HEK293T (cell line): ENCODE measurements around the gene BIRC3.

Experiments used
- CTCF ChIA-PET: fragments of 350-600 bp; formaldehyde crosslinking; extraction: SDS; loops from one replicate; lab custom pipeline; 2021; ENCODE audit warnings: antibody characterized with exemption, inconsistent platforms; lab: Yijun Ruan, JAX
- POLR2A ChIA-PET: fragments of 350-600 bp; formaldehyde crosslinking; extraction: SDS; loops from one replicate; lab custom pipeline; 2020; ENCODE audit warnings: antibody characterized with exemption, inconsistent platforms; lab: Yijun Ruan, JAX
- DNase-seq: peaks from one replicate; pipeline ENCODE4 v3.0.0; 2012; ENCODE audit warnings: mixed read lengths; ENCODE audit errors: extremely low spot score
- ARNT ChIP-seq: fragments of 450-650 bp; IDR thresholded peaks from 2 replicates; pipeline ENCODE4 v1.6.1; 2017; ENCODE audit warnings: mild to moderate bottlenecking
- BHLHE40 ChIP-seq: fragments of 450-650 bp; IDR thresholded peaks from 2 replicates; pipeline ENCODE4 v1.6.1; 2016; ENCODE audit warnings: mild to moderate bottlenecking, moderate library complexity, borderline replicate concordance
- CTBP1 ChIP-seq: fragments of 450-650 bp; IDR thresholded peaks from 2 replicates; pipeline ENCODE4 v1.6.1; 2016; ENCODE audit warnings: borderline replicate concordance
- ELF4 ChIP-seq: fragments of 450-650 bp; IDR thresholded peaks from 2 replicates; pipeline ENCODE4 v1.6.1; 2017; ENCODE audit warnings: antibody characterized with exemption
- FOXA1 ChIP-seq: fragments of 450-650 bp; IDR thresholded peaks from 2 replicates; pipeline ENCODE4 v1.6.1; 2016; ENCODE audit warnings: mild to moderate bottlenecking
- FOXK2 ChIP-seq: fragments of 450-650 bp; IDR thresholded peaks from 2 replicates; pipeline ENCODE4 v1.6.1; 2016; ENCODE audit warnings: mild to moderate bottlenecking
- FOXM1 ChIP-seq: fragments of 450-650 bp; IDR thresholded peaks from 2 replicates; pipeline ENCODE4 v1.6.1; 2017; ENCODE audit warnings: mild to moderate bottlenecking, borderline replicate concordance
- HDGF ChIP-seq: fragments of 450-650 bp; IDR thresholded peaks from 2 replicates; pipeline ENCODE4 v1.6.1; 2017; ENCODE audit warnings: antibody characterized with exemption, borderline replicate concordance
- L3MBTL2 ChIP-seq: fragments of 450-650 bp; conservative IDR thresholded peaks from 2 replicates; pipeline ENCODE4 v1.6.1; 2016; ENCODE audit warnings: mild to moderate bottlenecking
- LEF1 ChIP-seq: fragments of 450-650 bp; IDR thresholded peaks from 2 replicates; pipeline ENCODE4 v1.6.1; 2017; ENCODE audit warnings: mild to moderate bottlenecking, borderline replicate concordance
- NFRKB ChIP-seq: fragments of 450-650 bp; IDR thresholded peaks from 2 replicates; pipeline ENCODE4 v1.6.1; 2016; ENCODE audit warnings: mild to moderate bottlenecking, moderate library complexity
- PKNOX1 ChIP-seq: fragments of 450-650 bp; IDR thresholded peaks from 2 replicates; pipeline ENCODE4 v1.6.1; 2016
- SP1 ChIP-seq: fragments of 450-650 bp; IDR thresholded peaks from 2 replicates; pipeline ENCODE4 v1.6.1; 2017
- SUZ12 ChIP-seq: fragments of 450-650 bp; IDR thresholded peaks from 2 replicates; pipeline ENCODE4 v1.6.1; 2016; ENCODE audit warnings: mild to moderate bottlenecking
- TARDBP ChIP-seq: fragments of 450-650 bp; IDR thresholded peaks from 2 replicates; pipeline ENCODE4 v1.6.1; 2016
- ZNF384 ChIP-seq: fragments of 450-650 bp; IDR thresholded peaks from 2 replicates; pipeline ENCODE4 v1.6.1; 2016

BIRC3 gene

GRCh38 chr11:102302241-102302640 lies 15.0 kb upstream of the BIRC3 start:
- TF ChIP-seq ARNT (no peak), FOXK2 (no peak), CTBP1 (no peak), SUZ12 (no peak), FOXM1 (no peak), L3MBTL2 (no peak), ZNF384 (no peak), SP1 (no peak), NFRKB (no peak), HDGF (no peak), TARDBP (no peak), FOXA1 (no peak), LEF1 (no peak), PKNOX1 (no peak), ELF4 (no peak), BHLHE40 (no peak)
- ChIA-PET POLR2A (no interaction called here), CTCF (no interaction called here)
- no peak for DNase-seq

GRCh38 chr11:102304686-102305085 lies 12.6 kb upstream of the BIRC3 start:
- ChIA-PET CTCF (no interaction called here), POLR2A (no interaction called here)
- DNase-seq = no peak
- TF ChIP-seq FOXK2 (no peak), CTBP1 (no peak), PKNOX1 (no peak), SUZ12 (no peak), LEF1 (no peak), FOXA1 (no peak), FOXM1 (no peak), ZNF384 (no peak), L3MBTL2 (no peak), SP1 (no peak), HDGF (no peak), NFRKB (no peak), BHLHE40 (no peak), ELF4 (no peak), ARNT (no peak), TARDBP (no peak)

GRCh38 chr11:102305352-102306047 lies 11.8 kb upstream of the BIRC3 start:
- no peak for DNase-seq
- TF ChIP-seq SUZ12 (no peak), NFRKB (no peak), PKNOX1 (no peak), FOXK2 (no peak), L3MBTL2 (no peak), ELF4 (no peak), ARNT (no peak), LEF1 (no peak), CTBP1 (no peak), FOXM1 (no peak), HDGF (no peak), TARDBP (no peak), BHLHE40 (no peak), SP1 (no peak)
- ChIA-PET CTCF (no interaction called here), POLR2A (no interaction called here)

GRCh38 chr11:102306048-102306597 lies 11.2 kb upstream of the BIRC3 start:
- ChIA-PET CTCF (no interaction called here), POLR2A (no interaction called here)
- no peak for DNase-seq
- TF ChIP-seq ARNT (no peak), L3MBTL2 (no peak), SUZ12 (no peak), BHLHE40 (no peak), SP1 (no peak), ELF4 (no peak), FOXA1 (no peak)

GRCh38 chr11:102306817-102307726 lies 10.2 kb upstream of the BIRC3 start:
- POLR2A ChIA-PET = no interaction called here
- TF ChIP-seq FOXA1 (no peak), FOXK2 (no peak), ELF4 (no peak), CTBP1 (no peak), L3MBTL2 (no peak)
- no peak for DNase-seq
- CTCF ChIA-PET = no interaction called here

- TF ChIP-seq BHLHE40 (no peak), ZNF384 (no peak), HDGF (no peak), SP1 (no peak), L3MBTL2 (no peak), LEF1 (no peak), NFRKB (no peak), FOXK2 (no peak), PKNOX1 (no peak), FOXM1 (no peak), TARDBP (no peak), ELF4 (no peak), ARNT (no peak), SUZ12 (no peak), FOXA1 (no peak), CTBP1 (no peak)
- no peak for DNase-seq
- ChIA-PET POLR2A (no interaction called here), CTCF (no interaction called here)
These were observed 9.6 kb upstream of the BIRC3 start for GRCh38 chr11:102307727-102308038.
